ENCODE results near the gene MAP3K7CL.

Gene MAP3K7CL

GRCh38 chr21:29212446-29212845, 82.0 kb downstream of the MAP3K7CL start:
- Histone ChIP-seq H3K9me3 (no peaks in the 10 kb centered on the region), H3K27me3 (peaks cover 11% of the 10 kb centered on the region), H3K36me3 (no peaks in the 10 kb centered on the region), H3K4me3 (ENCODE audit: low read depth, low read length) (no peak overlapping the region), H3K4me1 (no peaks in the 10 kb centered on the region)
- no peak for TF ChIP-seq CTCF (IDR thresholded peaks at IDR 0.05; ENCODE audit: low read depth, low read length)
- DNase-seq: no peak

GRCh38 chr21:29213513-29214385, 83.3 kb downstream of the MAP3K7CL start:
- Histone ChIP-seq H3K27me3 (peaks cover 7% of the 10 kb centered on the region), H3K9me3 (no peaks in the 10 kb centered on the region), H3K4me3 (ENCODE audit: low read depth, low read length) (no peak overlapping the region), H3K36me3 (no peaks in the 10 kb centered on the region), H3K4me1 (no peaks in the 10 kb centered on the region)
- DNase-seq: no peak
- TF ChIP-seq CTCF (IDR thresholded peaks at IDR 0.05; ENCODE audit: low read depth, low read length): no peak

- TF ChIP-seq CTCF (IDR thresholded peaks at IDR 0.05; ENCODE audit: low read depth, low read length): no peak
- Histone ChIP-seq H3K9me3 (no peaks in the 10 kb centered on the region), H3K36me3 (no peaks in the 10 kb centered on the region), H3K4me3 (ENCODE audit: low read depth, low read length) (no peak overlapping the region), H3K27me3 (peaks cover 4% of the 10 kb centered on the region; the same call in 1 of the 2 replicates), H3K4me1 (no peaks in the 10 kb centered on the region)
- DNase-seq: no peak
Observed at GRCh38 chr21:29215709-29216108, 85.3 kb downstream of the MAP3K7CL start.

GRCh38 chr21:29217818-29218291, 87.4 kb downstream of the MAP3K7CL start:
- peaks cover 4% of the 10 kb centered on the region; the same call in 1 of the 2 replicates for H3K27me3 ChIP-seq
- H3K4me3 ChIP-seq (ENCODE audit: low read depth, low read length): no peak overlapping the region
- no peak for TF ChIP-seq CTCF (IDR thresholded peaks at IDR 0.05; ENCODE audit: low read depth, low read length)
- H3K4me1 ChIP-seq: no peaks in the 10 kb centered on the region
- H3K9me3 ChIP-seq: no peaks in the 10 kb centered on the region
- no peak for DNase-seq
- no peaks in the 10 kb centered on the region for H3K36me3 ChIP-seq

GRCh38 chr21:29218749-29219148, 88.3 kb downstream of the MAP3K7CL start:
- DNase-seq: no peak
- no peak for TF ChIP-seq CTCF (IDR thresholded peaks at IDR 0.05; ENCODE audit: low read depth, low read length)
- peaks cover 4% of the 10 kb centered on the region; the same call in 1 of the 2 replicates for H3K27me3 ChIP-seq
- H3K36me3 ChIP-seq: no peaks in the 10 kb centered on the region
- no peaks in the 10 kb centered on the region for H3K4me1 ChIP-seq
- no peaks in the 10 kb centered on the region for H3K9me3 ChIP-seq
- H3K4me3 ChIP-seq (ENCODE audit: low read depth, low read length): no peak overlapping the region

GRCh38 chr21:29219165-29219770, 88.8 kb downstream of the MAP3K7CL start:
- Histone ChIP-seq H3K27me3 (peaks cover 1% of the 10 kb centered on the region; the same call in 1 of the 2 replicates), H3K4me3 (ENCODE audit: low read depth, low read length) (no peak overlapping the region), H3K36me3 (no peaks in the 10 kb centered on the region), H3K9me3 (no peaks in the 10 kb centered on the region), H3K4me1 (no peaks in the 10 kb centered on the region)
- no peak for TF ChIP-seq CTCF (IDR thresholded peaks at IDR 0.05; ENCODE audit: low read depth, low read length)
- DNase-seq: no peak

Measured in BE2C (cell line).